Measurements from ENCODE around the gene KRTAP13-1. TPM values are rescaled to one million over a fixed set of nuclear protein-coding genes. Genes with fewer than 3 reads are reported as not detected.

The KRTAP13-1 gene
- total RNA-seq, 1 donor from 2014 or later, result not detected

- TF ChIP-seq CTCF (IDR thresholded peaks at IDR 0.05), result no peak
- Mint-ChIP-seq H3K9me3 (peaks cover 7% of the 10 kb centered on the region), H3K36me3 (ENCODE audit: low read depth) (no peaks in the 10 kb centered on the region), H3K4me3 (no peak overlapping the region), H3K27me3 (no peaks in the 10 kb centered on the region), H3K27ac (no peak overlapping the region), H3K4me1 (no peaks in the 10 kb centered on the region)
- POLR2A ChIA-PET, result no interaction called here
- DNase-seq (no peak), ATAC-seq (ENCODE audit: low read depth) (no peak)
- intact Hi-C loops (cut with micrococcal nuclease), result no loop called here
- CTCF ChIA-PET, result no interaction called here
Observed at GRCh38 chr21:30437010-30437565, 41.3 kb downstream of the KRTAP13-1 start.

GRCh38 chr21:30439975-30440374, 44.1 kb downstream of the KRTAP13-1 start, which contains the start of gene KRTAP15-1:
KRTAP15-1 (plus strand) TSS chr21:30440275; CDS start chr21:30440328, 53 bp downstream.
- no peak for TF ChIP-seq CTCF (IDR thresholded peaks at IDR 0.05)
- H3K4me3 Mint-ChIP-seq, result no peak within 1 kb of the TSS
- intact Hi-C loops (cut with micrococcal nuclease), result loop anchor here (10.0 kb wide), 1 partner anchor 55 kb away; the partner anchor contains the start of genes KRTAP19-3 and KRTAP19-4

GRCh38 chr21:30443226-30443625, 47.4 kb downstream of the KRTAP13-1 start:
- CTCF ChIA-PET, result no interaction called here
- POLR2A ChIA-PET, result no interaction called here
- ATAC-seq (ENCODE audit: low read depth), result no peak

More at GRCh38 chr21:30439975-30440374, 44.1 kb downstream of the KRTAP13-1 start, which contains the start of gene KRTAP15-1:
- DNase-seq (no peak), ATAC-seq (ENCODE audit: low read depth) (no peak)
- Mint-ChIP-seq H3K4me1 (no peaks in the 10 kb centered on the region), H3K27me3 (no peaks in the 10 kb centered on the region), H3K27ac (no peak within 1 kb of the TSS), H3K9me3 (peaks cover 7% of the 10 kb centered on the region), H3K36me3 (ENCODE audit: low read depth) (no peaks in the 10 kb centered on the region)
- ChIA-PET POLR2A (no interaction called here), CTCF (no interaction called here)

GRCh38 chr21:30444204-30444603, 48.4 kb downstream of the KRTAP13-1 start:
- DNase-seq (no peak), ATAC-seq (ENCODE audit: low read depth) (no peak)
- intact Hi-C loops (cut with micrococcal nuclease), result loop anchor here (10.0 kb wide), 1 partner anchor 51 kb away; the partner anchor contains the start of genes KRTAP19-3 and KRTAP19-4
- no peak for TF ChIP-seq CTCF (IDR thresholded peaks at IDR 0.05)
- Mint-ChIP-seq H3K4me3 (no peak overlapping the region), H3K9me3 (peaks cover 4% of the 10 kb centered on the region), H3K27me3 (no peaks in the 10 kb centered on the region), H3K36me3 (ENCODE audit: low read depth) (no peaks in the 10 kb centered on the region), H3K4me1 (no peaks in the 10 kb centered on the region), H3K27ac (no peak overlapping the region)
- ChIA-PET CTCF (no interaction called here), POLR2A (no interaction called here)

More at GRCh38 chr21:30443226-30443625, 47.4 kb downstream of the KRTAP13-1 start:
- Mint-ChIP-seq H3K4me1 (no peaks in the 10 kb centered on the region), H3K36me3 (ENCODE audit: low read depth) (no peaks in the 10 kb centered on the region), H3K27me3 (no peaks in the 10 kb centered on the region), H3K9me3 (peaks cover 4% of the 10 kb centered on the region), H3K27ac (no peak overlapping the region), H3K4me3 (no peak overlapping the region)
- no peak for TF ChIP-seq CTCF (IDR thresholded peaks at IDR 0.05)
- no peak for DNase-seq
- intact Hi-C loops (cut with micrococcal nuclease), result loop anchor here (10.0 kb wide), 1 partner anchor 52 kb away; the partner anchor contains the start of genes KRTAP19-3 and KRTAP19-4

Other genes with a start within 250 kb of the KRTAP13-1 start
- not detected in 2 replicates for gene CLDN17, start 229.2 kb upstream of the KRTAP13-1 start, total RNA-seq
- gene CLDN8, start 179.9 kb upstream of the KRTAP13-1 start, total RNA-seq, result not detected in 2 replicates
- not detected in 2 replicates for gene KRTAP24-1, start 113.1 kb upstream of the KRTAP13-1 start, total RNA-seq
- not detected in 2 replicates for gene KRTAP25-1, start 106.5 kb upstream of the KRTAP13-1 start, total RNA-seq
- gene KRTAP26-1, start 75.7 kb upstream of the KRTAP13-1 start, total RNA-seq, result not detected in 2 replicates
- not detected in 2 replicates for gene KRTAP27-1, start 58.3 kb upstream of the KRTAP13-1 start, total RNA-seq
- not detected in 2 replicates for gene KRTAP23-1, start 47.4 kb upstream of the KRTAP13-1 start, total RNA-seq
- gene KRTAP13-2, start 23.8 kb upstream of the KRTAP13-1 start, total RNA-seq, result not detected in 2 replicates
- not detected in 2 replicates for gene KRTAP13-3, start 29.9 kb downstream of the KRTAP13-1 start, total RNA-seq
- not detected in 2 replicates for gene KRTAP13-4, start 34.2 kb downstream of the KRTAP13-1 start, total RNA-seq
- gene KRTAP15-1, start 44.2 kb downstream of the KRTAP13-1 start, total RNA-seq, result not detected in 2 replicates
- gene KRTAP19-1, start 84.3 kb downstream of the KRTAP13-1 start, total RNA-seq, result not detected in 2 replicates
- not detected in 2 replicates for gene KRTAP19-2, start 91.4 kb downstream of the KRTAP13-1 start, total RNA-seq
- gene KRTAP19-3, start 96.0 kb downstream of the KRTAP13-1 start, total RNA-seq, result not detected in 2 replicates
- gene KRTAP19-4, start 101.1 kb downstream of the KRTAP13-1 start, total RNA-seq, result not detected in 2 replicates
- gene KRTAP19-5, start 106.1 kb downstream of the KRTAP13-1 start, total RNA-seq, result not detected in 2 replicates
- not detected in 2 replicates for gene KRTAP19-6, start 145.8 kb downstream of the KRTAP13-1 start, total RNA-seq
- gene KRTAP19-7, start 165.3 kb downstream of the KRTAP13-1 start, total RNA-seq, result not detected in 2 replicates
- gene KRTAP22-2, start 194.4 kb downstream of the KRTAP13-1 start, total RNA-seq, result not detected in 2 replicates
- not detected in 2 replicates for gene KRTAP6-3, start 196.4 kb downstream of the KRTAP13-1 start, total RNA-seq
- gene KRTAP6-2, start 202.9 kb downstream of the KRTAP13-1 start, total RNA-seq, result not detected in 2 replicates
- gene KRTAP22-1, start 205.1 kb downstream of the KRTAP13-1 start, total RNA-seq, result not detected in 2 replicates
- not detected in 2 replicates for gene KRTAP6-1, start 217.9 kb downstream of the KRTAP13-1 start, total RNA-seq
- not detected in 2 replicates for gene KRTAP20-1, start 220.4 kb downstream of the KRTAP13-1 start, total RNA-seq
- not detected in 2 replicates for gene KRTAP20-4, start 224.6 kb downstream of the KRTAP13-1 start, total RNA-seq
- not detected in 2 replicates for gene KRTAP20-2, start 239.2 kb downstream of the KRTAP13-1 start, total RNA-seq
- gene KRTAP20-3, start 246.8 kb downstream of the KRTAP13-1 start, total RNA-seq, result not detected in 2 replicates